ENCODE results near the gene DDX18.

- no peak for TF ChIP-seq CTCF (IDR thresholded peaks at IDR 0.05)
- no peak for TF ChIP-seq EZH2 (IDR thresholded peaks at IDR 0.05; ENCODE audit: borderline replicate concordance, insufficient read depth, low read depth, low read length, poor library complexity, severe bottlenecking)
Observed at GRCh38 chr2:117850461-117850860, 36.0 kb downstream of the DDX18 start.

Measured in B cell (primary cell).